Upper lobe of left lung (tissue), 6 donors: ENCODE results near the gene MAPRE3. TPM values are rescaled to one million over a fixed set of nuclear protein-coding genes. Genes with fewer than 3 reads are reported as not detected.

Experiments used
- ATAC-seq, 2 donors: fragments of 200-7000 bp; cut with Tn5 transposase; one replicate each; pipeline ENCODE4 v1.9.1; 2022; ENCODE audit warnings: mild to moderate bottlenecking in 2 of 2, moderate library complexity in 2 of 2; ENCODE audit not compliant: low FRiP score in 2 of 2
- DNase-seq, 2 donors: peaks; one replicate each; pipeline ENCODE4 v3.0.0-alpha.2; 2019 to 2020
- H3K27ac ChIP-seq, 4 donors: fragments of 200-600 bp; sonication (generic); one replicate each; pipeline ENCODE4 v1.5.1; 2016 to 2019
- H3K27me3 ChIP-seq, 4 donors: fragments of 200-600 bp; sonication (generic); one replicate each; pipeline ENCODE4 v1.5.1; 2017 to 2019
- H3K36me3 ChIP-seq, 4 donors: fragments of 200-600 bp; sonication (generic); one replicate each; pipeline ENCODE4 v1.5.1; 2016 to 2019
- H3K4me1 ChIP-seq, 4 donors: fragments of 200-600 bp; sonication (generic); one replicate each; pipeline ENCODE4 v1.5.1; 2018 to 2019
- H3K4me3 ChIP-seq, 4 donors: fragments of 200-600 bp; sonication (generic); one replicate each; pipeline ENCODE4 v1.5.1; 2017 to 2019; ENCODE audit warnings: mild to moderate bottlenecking in 2 of 4, moderate library complexity in 1 of 4
- H3K9me3 ChIP-seq, 4 donors: fragments of 200-600 bp; sonication (generic); one replicate each; pipeline ENCODE4 v1.5.1; 2018 to 2019
- CTCF ChIP-seq, 6 experiments: fragments of 450-650 bp in 4 of 6; fragments of 200-600 bp in 2 of 6; sonication (generic) in 2 of 6; IDR thresholded peaks; one replicate each; pipeline ENCODE4 v1.5.1; 2016 to 2019; ENCODE audit warnings: antibody characterized with exemption in 6 of 6
- EP300 ChIP-seq, 4 donors: sonication (generic); formaldehyde crosslinking; IDR thresholded peaks; one replicate each; pipeline ENCODE4 v1.5.1; 2017; ENCODE audit warnings: antibody characterized with exemption in 4 of 4, control low read depth in 2 of 4
- POLR2A ChIP-seq, 4 donors: fragments of 450-650 bp; IDR thresholded peaks; one replicate each; pipeline ENCODE4 v1.5.1; 2016 to 2017; ENCODE audit warnings: antibody characterized with exemption in 4 of 4, mild to moderate bottlenecking in 2 of 4
- POLR2AphosphoS5 ChIP-seq, 2 donors: sonication (generic); formaldehyde crosslinking; IDR thresholded peaks; one replicate each; pipeline ENCODE4 v1.5.1; 2017; ENCODE audit warnings: antibody characterized with exemption in 2 of 2
- WGBS, 2 donors: methylation state at CpG; one replicate each; pipeline ENCODE4 v1.1.5; 2017 to 2018; 5-methylcytosine and 5-hydroxymethylcytosine counted together
- total RNA-seq, 6 donors: library from RNA; depleted of rRNA in 4 of 6; stranded (reverse); fragments of >200 nt in 4 of 6; gene quantifications; one replicate each; pipeline versions ENCODE4 v1.1.0 to v1.2.1, GENCODE V29; 2016 to 2021
- donor health status: DM: no; HTN: no; CAD: no; lungs with moderate emphysema.
- donor health status: DM: no; HTN: yes; CAD: no; lungs with severe emphysema.

MAPRE3 gene
- total RNA-seq, 6 donors from 2014 or later, result 13.5 to 61.8 (median 20.1) TPM

DNA sequence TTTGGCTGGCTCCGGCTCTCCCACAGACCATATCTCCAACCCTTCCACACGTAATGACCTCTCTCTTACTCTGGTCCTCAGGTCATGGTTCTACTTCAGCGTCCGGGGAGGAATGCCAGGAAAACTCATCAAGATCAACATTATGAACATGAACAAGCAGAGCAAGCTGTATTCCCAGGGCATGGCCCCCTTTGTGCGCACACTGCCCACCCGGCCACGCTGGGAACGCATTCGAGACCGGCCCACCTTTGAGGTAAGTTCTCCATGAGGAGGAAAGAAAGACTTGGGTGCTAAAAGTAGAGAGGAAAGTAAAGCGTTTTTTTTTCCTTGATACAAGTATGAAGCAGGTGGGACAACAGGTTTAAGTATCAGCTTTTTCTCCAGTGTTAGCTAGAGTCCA lies 82.9 kb downstream of the MAPRE3 start:
- Histone ChIP-seq H3K9me3 (no peaks in the 10 kb centered on the region), H3K4me1 (peaks cover 11 to 19% (median 16%) of the 10 kb centered on the region in 4 donors), H3K36me3 (peaks cover 0 to 48% (median 18%) of the 10 kb centered on the region in 4 donors), H3K27me3 (no peaks in the 10 kb centered on the region), H3K4me3 (no peak overlapping the region), H3K27ac (no peak overlapping the region)
- DNase-seq (peak in 1 of 2 donors; percentile 61), ATAC-seq (no peak)
- TF ChIP-seq POLR2AphosphoS5 (IDR thresholded peaks at IDR 0.05), result no peak
- no peak for TF ChIP-seq POLR2A (IDR thresholded peaks at IDR 0.05)
- TF ChIP-seq CTCF (IDR thresholded peaks at IDR 0.05), result no peak
- no peak for TF ChIP-seq EP300 (IDR thresholded peaks at IDR 0.05)
- WGBS, 2 donors, result 80 to 95% methylated on average over 11 of the region's 11 CpGs

DNA sequence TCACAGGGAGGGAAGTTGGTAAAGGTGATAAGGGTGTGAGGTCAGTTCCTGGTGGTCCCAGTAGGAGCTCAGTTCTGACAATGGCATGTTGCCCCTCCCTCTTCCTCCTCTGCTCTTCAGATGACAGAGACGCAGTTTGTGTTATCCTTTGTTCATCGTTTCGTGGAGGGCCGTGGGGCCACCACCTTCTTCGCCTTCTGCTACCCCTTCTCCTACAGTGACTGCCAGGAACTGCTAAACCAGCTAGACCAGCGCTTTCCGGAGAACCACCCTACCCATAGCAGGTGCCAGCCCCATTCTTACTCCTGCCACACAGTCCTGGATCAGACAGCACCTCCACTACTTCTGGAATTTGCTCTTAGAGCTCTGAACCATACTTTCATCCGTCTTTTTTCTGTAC lies 83.3 kb downstream of the MAPRE3 start:
- ATAC-seq (no peak), DNase-seq (no peak)
- H3K9me3 ChIP-seq, result no peaks in the 10 kb centered on the region
- no peak for TF ChIP-seq EP300 (IDR thresholded peaks at IDR 0.05)
- TF ChIP-seq POLR2A (IDR thresholded peaks at IDR 0.05), result no peak
- TF ChIP-seq POLR2AphosphoS5 (IDR thresholded peaks at IDR 0.05), result no peak
- no peak for TF ChIP-seq CTCF (IDR thresholded peaks at IDR 0.05)
- peaks cover 0 to 52% (median 19%) of the 10 kb centered on the region in 4 donors for H3K36me3 ChIP-seq
- WGBS, 2 donors, result 83 to 90% methylated on average over 8 of the region's 8 CpGs
- H3K27me3 ChIP-seq, result no peaks in the 10 kb centered on the region
- H3K27ac ChIP-seq, result no peak overlapping the region
- peaks cover 11 to 19% (median 16%) of the 10 kb centered on the region in 4 donors for H3K4me1 ChIP-seq
- no peak overlapping the region for H3K4me3 ChIP-seq

GRCh38 chr2:27054721-27055120 lies 84.3 kb downstream of the MAPRE3 start:
- H3K27me3 ChIP-seq, result no peaks in the 10 kb centered on the region
- TF ChIP-seq POLR2A (IDR thresholded peaks at IDR 0.05), result no peak
- no peaks in the 10 kb centered on the region for H3K9me3 ChIP-seq
- peaks cover 0 to 59% (median 20%) of the 10 kb centered on the region in 4 donors for H3K36me3 ChIP-seq
- 93 to 97% methylated on average over 11 of the region's 11 CpGs for WGBS, 2 donors
- ATAC-seq (no peak), DNase-seq (peak in 1 of 2 donors; percentile 54)
- peaks cover 6 to 14% (median 10%) of the 10 kb centered on the region in 4 donors for H3K4me1 ChIP-seq
- H3K27ac ChIP-seq, result no peak overlapping the region
- H3K4me3 ChIP-seq, result no peak overlapping the region

DNA sequence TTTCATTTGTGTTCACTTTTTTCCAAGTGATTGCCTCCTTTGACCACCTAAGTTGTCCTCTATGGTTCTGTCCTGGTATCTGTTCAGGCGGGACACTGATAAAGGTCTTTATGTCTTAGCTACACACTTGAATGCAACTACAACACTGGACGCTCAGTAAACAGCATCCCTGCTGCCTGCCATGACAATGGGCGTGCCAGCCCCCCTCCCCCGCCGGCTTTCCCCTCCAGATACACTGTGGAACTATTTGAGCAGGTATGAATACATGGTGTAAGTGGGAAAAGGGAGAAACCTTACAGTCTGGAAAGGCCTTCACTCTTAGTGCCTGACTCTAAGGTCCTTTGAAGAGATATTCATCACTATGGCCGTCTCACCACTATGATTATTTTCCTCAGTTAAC lies 86.7 kb downstream of the MAPRE3 start:
- TF ChIP-seq EP300 (IDR thresholded peaks at IDR 0.05), result no peak
- WGBS, 2 donors, result 92 to 99% methylated on average over 6 of the region's 6 CpGs
- DNase-seq (peak in 1 of 2 donors; percentile 67), ATAC-seq (no peak)
- H3K9me3 ChIP-seq, result no peaks in the 10 kb centered on the region
- H3K36me3 ChIP-seq, result peaks cover 0 to 70% (median 20%) of the 10 kb centered on the region in 4 donors
- H3K4me1 ChIP-seq, result peaks cover 2 to 6% (median 3%) of the 10 kb centered on the region in 4 donors
- H3K27ac ChIP-seq, result no peak overlapping the region
- no peak overlapping the region for H3K4me3 ChIP-seq
- no peaks in the 10 kb centered on the region for H3K27me3 ChIP-seq

DNA sequence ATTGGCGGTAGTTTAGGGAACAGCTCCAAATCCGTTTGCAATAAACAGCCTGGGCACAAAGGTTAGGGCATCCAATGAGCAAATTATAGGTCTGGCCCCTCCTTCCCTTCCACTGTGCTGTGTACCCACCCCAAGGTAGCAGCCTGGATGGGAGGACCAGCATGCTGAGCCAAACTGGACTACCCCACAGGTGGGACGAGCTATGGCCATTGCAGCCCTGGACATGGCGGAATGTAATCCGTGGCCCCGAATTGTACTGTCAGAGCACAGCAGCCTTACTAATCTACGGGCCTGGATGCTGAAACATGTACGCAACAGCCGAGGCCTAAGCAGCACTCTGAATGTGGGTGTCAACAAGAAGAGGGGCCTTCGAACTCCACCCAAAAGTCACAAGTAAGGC lies 87.8 kb downstream of the MAPRE3 start:
- Histone ChIP-seq H3K9me3 (no peaks in the 10 kb centered on the region), H3K27ac (no peak overlapping the region), H3K27me3 (no peaks in the 10 kb centered on the region), H3K36me3 (peaks cover 0 to 70% (median 20%) of the 10 kb centered on the region in 4 donors), H3K4me3 (no peak overlapping the region), H3K4me1 (no peaks in the 10 kb centered on the region)
- ATAC-seq (no peak), DNase-seq (no peak)
- 94 to 95% methylated on average over 9 to 10 of the region's 10 CpGs for WGBS, 2 donors
- TF ChIP-seq CTCF (IDR thresholded peaks at IDR 0.05), result no peak
- TF ChIP-seq POLR2A (IDR thresholded peaks at IDR 0.05), result no peak
- no peak for TF ChIP-seq POLR2AphosphoS5 (IDR thresholded peaks at IDR 0.05)
- no peak for TF ChIP-seq EP300 (IDR thresholded peaks at IDR 0.05)

- H3K9me3 ChIP-seq, result no peaks in the 10 kb centered on the region
- DNase-seq, result no peak
- WGBS, 2 donors, result 83 to 91% methylated on average over 11 to 15 of the region's 15 CpGs
- no peak overlapping the region for H3K27ac ChIP-seq
- ATAC-seq, result no peak
- TF ChIP-seq EP300 (IDR thresholded peaks at IDR 0.05), result no peak
- TF ChIP-seq POLR2AphosphoS5 (IDR thresholded peaks at IDR 0.05), result no peak
- no peak for TF ChIP-seq CTCF (IDR thresholded peaks at IDR 0.05)
- TF ChIP-seq POLR2A (IDR thresholded peaks at IDR 0.05), result no peak
- no peaks in the 10 kb centered on the region for H3K4me1 ChIP-seq
- H3K36me3 ChIP-seq, result peaks cover 0 to 62% (median 19%) of the 10 kb centered on the region in 4 donors
- H3K27me3 ChIP-seq, result no peaks in the 10 kb centered on the region
- no peak overlapping the region for H3K4me3 ChIP-seq
Observed at GRCh38 chr2:27059141-27059820, 88.8 kb downstream of the MAPRE3 start.
